ENCODE data around the gene SLC49A4. TPM values are rescaled to one million over a fixed set of nuclear protein-coding genes. Genes with fewer than 3 reads are reported as not detected.

The SLC49A4 gene
- polyA plus RNA-seq, 2 of the 4 experiments (the other 2 are of a cell fraction), result 11.1 to 16.2 TPM

- TF ChIP-seq EHF (CRISPR knock-in tag; IDR thresholded peaks at IDR 0.05) (no peak), KDM5A (IDR thresholded peaks at IDR 0.05) (no peak), HEYL (CRISPR knock-in tag; IDR thresholded peaks at IDR 0.05) (no peak), EHMT2 (IDR thresholded peaks at IDR 0.05; ENCODE audit: low read depth) (no peak)
Observed at GRCh38 chr3:122886946-122887345, 92.1 kb downstream of the SLC49A4 start (continued).

DNA sequence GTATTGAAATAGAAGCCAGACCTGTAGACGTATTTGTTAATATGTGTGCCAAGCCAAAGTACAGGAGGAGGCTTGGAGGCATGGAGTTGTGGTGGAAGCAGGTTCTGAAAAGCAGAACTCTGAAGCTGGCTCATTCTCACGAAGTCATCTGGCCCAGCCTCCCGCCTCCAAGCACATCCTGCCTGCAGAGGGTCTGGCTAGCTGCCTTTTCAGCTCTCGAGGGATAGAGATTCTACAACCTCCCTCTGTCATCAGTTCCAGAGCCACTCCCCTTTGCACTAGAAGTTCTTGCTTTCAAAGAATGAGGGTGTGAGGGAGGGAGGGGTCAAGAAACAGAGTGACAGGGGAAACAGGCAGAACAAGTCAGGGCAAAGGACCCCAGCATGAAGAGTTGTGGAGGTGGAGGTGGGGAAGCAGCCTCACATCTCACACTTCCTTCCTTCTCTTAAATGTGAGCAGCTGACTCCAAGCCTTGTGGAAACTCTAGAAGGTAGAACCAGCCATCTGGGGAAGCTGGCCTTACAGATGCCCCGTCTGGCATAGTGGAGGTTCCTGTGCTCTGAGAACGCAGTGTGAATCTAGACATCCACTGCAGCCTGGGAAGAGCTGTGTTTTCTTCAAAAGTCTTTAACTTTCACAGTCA, 95.3 kb downstream of the SLC49A4 start:
- 69% methylated on average over 6 of the region's 6 CpGs for WGBS (ENCODE audit: missing lambda C conversion rate)
- CTCF ChIA-PET, result interaction anchor here (1.1 to 1.3 kb wide), 3 partner anchors 12 to 14 kb away, joined by 3 read pairs; no protein-coding TSS in a partner anchor
- H3K4me3 ChIP-seq, result no peak overlapping the region
- POLR2A ChIA-PET, result no interaction called here
- DNase-seq (ENCODE audit: low read depth in 1 of 2, low spot score in 1 of 2) (no peak), ATAC-seq (no peak), FAIRE-seq (no peak)
- no peak overlapping the region for H3K4me2 ChIP-seq
- H3K4me1 ChIP-seq, result no peaks in the 10 kb centered on the region
- no peak overlapping the region for H3K27ac ChIP-seq
- no peaks in the 10 kb centered on the region for H3K9me3 ChIP-seq
- no peak for TF ChIP-seq HEYL (CRISPR knock-in tag; IDR thresholded peaks at IDR 0.05)
- TF ChIP-seq RAD21 (conservative IDR thresholded peaks at IDR 0.05 in 1 of 2, IDR thresholded peaks at IDR 0.05 in 1 of 2), result no peak
- TF ChIP-seq MAX (IDR thresholded peaks at IDR 0.05), result no peak
- no peak for TF ChIP-seq POLR2A (IDR thresholded peaks at IDR 0.05; ENCODE audit: low read length)
- no peak for TF ChIP-seq HOXB13 (CRISPR knock-in tag; IDR thresholded peaks at IDR 0.05; ENCODE audit: low read depth)
- TF ChIP-seq CHD4 (IDR thresholded peaks at IDR 0.05; ENCODE audit: borderline replicate concordance), result no peak
- TF ChIP-seq NPAS2 (CRISPR knock-in tag; IDR thresholded peaks at IDR 0.05; ENCODE audit: borderline replicate concordance), result no peak
- TF ChIP-seq ZC3H11A (IDR thresholded peaks at IDR 0.05), result no peak
- TF ChIP-seq RARB (CRISPR knock-in tag; IDR thresholded peaks at IDR 0.05), result no peak
- TF ChIP-seq FOSL2 (IDR thresholded peaks at IDR 0.05), result no peak
- no peak for TF ChIP-seq FOSL2 (CRISPR knock-in tag; IDR thresholded peaks at IDR 0.05)

DNA sequence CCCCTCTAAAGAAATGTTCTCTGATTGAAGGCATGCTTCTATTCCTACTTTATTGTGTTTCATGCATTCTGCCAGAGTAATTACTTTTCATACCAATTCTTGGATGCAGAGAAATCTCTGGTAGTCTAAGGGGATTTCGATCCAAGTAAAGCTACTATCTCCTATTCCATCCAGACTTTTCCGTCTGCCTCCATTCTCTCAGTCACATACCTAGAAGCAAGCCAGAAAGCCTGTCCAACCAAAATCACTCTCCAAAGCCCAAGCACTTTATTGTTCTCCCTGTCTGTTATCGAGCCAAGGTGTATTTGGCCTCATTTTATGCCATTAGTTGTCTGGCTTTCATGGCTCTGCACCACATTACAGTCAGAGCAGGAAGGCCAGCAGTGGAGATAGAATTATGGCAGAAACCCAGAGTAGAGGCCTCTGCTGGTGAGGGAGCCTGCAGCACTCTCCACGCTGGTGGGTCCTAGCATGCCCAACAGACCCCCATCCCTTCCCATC, 95.9 kb downstream of the SLC49A4 start:
- H3K4me2 ChIP-seq, result no peak overlapping the region
- DNase-seq (ENCODE audit: low read depth in 1 of 2, low spot score in 1 of 2) (no peak), FAIRE-seq (no peak), ATAC-seq (0 out of 6 replicates have a peak, but pooled peaks of 1 of the 2 experiments have one; percentile 22)
- 72% methylated on average over 4 of the region's 4 CpGs for WGBS (ENCODE audit: missing lambda C conversion rate)
- TF ChIP-seq HEYL (CRISPR knock-in tag; IDR thresholded peaks at IDR 0.05) (no peak), CHD4 (IDR thresholded peaks at IDR 0.05; ENCODE audit: borderline replicate concordance) (no peak), HOXA7 (CRISPR knock-in tag; IDR thresholded peaks at IDR 0.05) (no peak), MAZ (IDR thresholded peaks at IDR 0.05; ENCODE audit: borderline replicate concordance, low read depth, low read length) (no peak), HES2 (IDR thresholded peaks at IDR 0.05) (no peak), JUNB (IDR thresholded peaks at IDR 0.05) (no peak), PHF8 (IDR thresholded peaks at IDR 0.05; ENCODE audit: borderline replicate concordance, low read depth) (no peak)
- no peak overlapping the region for H3K27ac ChIP-seq
- no peak overlapping the region for H3K4me3 ChIP-seq
- ChIA-PET POLR2A (no interaction called here), CTCF (interaction anchor here (0.6 to 1.3 kb wide), 4 partner anchors 12 to 45 kb away, joined by 3 read pairs; no protein-coding TSS in a partner anchor)
- no peaks in the 10 kb centered on the region for H3K9me3 ChIP-seq
- H3K4me1 ChIP-seq, result no peaks in the 10 kb centered on the region

- no peak overlapping the region for H3K4me3 ChIP-seq
- ChIA-PET POLR2A (no interaction called here), CTCF (no interaction called here)
- TF ChIP-seq, protein P1, sequence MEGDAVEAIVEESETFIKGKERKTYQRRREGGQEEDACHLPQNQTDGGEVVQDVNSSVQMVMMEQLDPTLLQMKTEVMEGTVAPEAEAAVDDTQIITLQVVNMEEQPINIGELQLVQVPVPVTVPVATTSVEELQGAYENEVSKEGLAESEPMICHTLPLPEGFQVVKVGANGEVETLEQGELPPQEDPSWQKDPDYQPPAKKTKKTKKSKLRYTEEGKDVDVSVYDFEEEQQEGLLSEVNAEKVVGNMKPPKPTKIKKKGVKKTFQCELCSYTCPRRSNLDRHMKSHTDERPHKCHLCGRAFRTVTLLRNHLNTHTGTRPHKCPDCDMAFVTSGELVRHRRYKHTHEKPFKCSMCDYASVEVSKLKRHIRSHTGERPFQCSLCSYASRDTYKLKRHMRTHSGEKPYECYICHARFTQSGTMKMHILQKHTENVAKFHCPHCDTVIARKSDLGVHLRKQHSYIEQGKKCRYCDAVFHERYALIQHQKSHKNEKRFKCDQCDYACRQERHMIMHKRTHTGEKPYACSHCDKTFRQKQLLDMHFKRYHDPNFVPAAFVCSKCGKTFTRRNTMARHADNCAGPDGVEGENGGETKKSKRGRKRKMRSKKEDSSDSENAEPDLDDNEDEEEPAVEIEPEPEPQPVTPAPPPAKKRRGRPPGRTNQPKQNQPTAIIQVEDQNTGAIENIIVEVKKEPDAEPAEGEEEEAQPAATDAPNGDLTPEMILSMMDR (IDR thresholded peaks at IDR 0.05), result no peak
- TF ChIP-seq RARB (CRISPR knock-in tag; IDR thresholded peaks at IDR 0.05) (no peak), MAZ (IDR thresholded peaks at IDR 0.05; ENCODE audit: borderline replicate concordance, low read depth, low read length) (no peak), HEYL (CRISPR knock-in tag; IDR thresholded peaks at IDR 0.05) (no peak), POLR2A (IDR thresholded peaks at IDR 0.05; ENCODE audit: low read length) (no peak), GATA3 (IDR thresholded peaks at IDR 0.05; ENCODE audit: borderline replicate concordance) (no peak), MYC (IDR thresholded peaks at IDR 0.05; ENCODE audit: borderline replicate concordance, low read length) (no peak), EP300 (IDR thresholded peaks at IDR 0.05) (no peak), CBX8 (IDR thresholded peaks at IDR 0.05) (no peak), FOSB (CRISPR knock-in tag; IDR thresholded peaks at IDR 0.05) (no peak)
- TF ChIP-seq, protein P2, sequence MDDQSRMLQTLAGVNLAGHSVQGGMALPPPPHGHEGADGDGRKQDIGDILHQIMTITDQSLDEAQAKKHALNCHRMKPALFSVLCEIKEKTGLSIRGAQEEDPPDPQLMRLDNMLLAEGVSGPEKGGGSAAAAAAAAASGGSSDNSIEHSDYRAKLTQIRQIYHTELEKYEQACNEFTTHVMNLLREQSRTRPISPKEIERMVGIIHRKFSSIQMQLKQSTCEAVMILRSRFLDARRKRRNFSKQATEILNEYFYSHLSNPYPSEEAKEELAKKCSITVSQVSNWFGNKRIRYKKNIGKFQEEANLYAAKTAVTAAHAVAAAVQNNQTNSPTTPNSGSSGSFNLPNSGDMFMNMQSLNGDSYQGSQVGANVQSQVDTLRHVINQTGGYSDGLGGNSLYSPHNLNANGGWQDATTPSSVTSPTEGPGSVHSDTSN (IDR thresholded peaks at IDR 0.05), result no peak
- TF ChIP-seq, protein P3, sequence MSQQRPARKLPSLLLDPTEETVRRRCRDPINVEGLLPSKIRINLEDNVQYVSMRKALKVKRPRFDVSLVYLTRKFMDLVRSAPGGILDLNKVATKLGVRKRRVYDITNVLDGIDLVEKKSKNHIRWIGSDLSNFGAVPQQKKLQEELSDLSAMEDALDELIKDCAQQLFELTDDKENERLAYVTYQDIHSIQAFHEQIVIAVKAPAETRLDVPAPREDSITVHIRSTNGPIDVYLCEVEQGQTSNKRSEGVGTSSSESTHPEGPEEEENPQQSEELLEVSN (IDR thresholded peaks at IDR 0.05; ENCODE audit: borderline replicate concordance, low read depth), result no peak
- WGBS (ENCODE audit: missing lambda C conversion rate), result 91% methylated on average over 21 of the region's 21 CpGs
- no peak overlapping the region for H3K4me2 ChIP-seq
- ATAC-seq (no peak), DNase-seq (ENCODE audit: low read depth in 1 of 2, low spot score in 1 of 2) (no peak), FAIRE-seq (no peak)
- no peaks in the 10 kb centered on the region for H3K9me3 ChIP-seq
- H3K4me1 ChIP-seq, result no peaks in the 10 kb centered on the region
- H3K27ac ChIP-seq, result no peak overlapping the region
Observed at GRCh38 chr3:122892118-122892960, 97.5 kb downstream of the SLC49A4 start.

All from A549 (cell line).